ENCODE data around the gene HOXD9. TPM values are rescaled to one million over a fixed set of nuclear protein-coding genes. Genes with fewer than 3 reads are reported as not detected.

The HOXD9 gene
- total and polyA plus RNA-seq, 2 of the 8 experiments (the other 6 are each of a cell fraction or from before 2014, with no cell fraction given) = not detected

DNA sequence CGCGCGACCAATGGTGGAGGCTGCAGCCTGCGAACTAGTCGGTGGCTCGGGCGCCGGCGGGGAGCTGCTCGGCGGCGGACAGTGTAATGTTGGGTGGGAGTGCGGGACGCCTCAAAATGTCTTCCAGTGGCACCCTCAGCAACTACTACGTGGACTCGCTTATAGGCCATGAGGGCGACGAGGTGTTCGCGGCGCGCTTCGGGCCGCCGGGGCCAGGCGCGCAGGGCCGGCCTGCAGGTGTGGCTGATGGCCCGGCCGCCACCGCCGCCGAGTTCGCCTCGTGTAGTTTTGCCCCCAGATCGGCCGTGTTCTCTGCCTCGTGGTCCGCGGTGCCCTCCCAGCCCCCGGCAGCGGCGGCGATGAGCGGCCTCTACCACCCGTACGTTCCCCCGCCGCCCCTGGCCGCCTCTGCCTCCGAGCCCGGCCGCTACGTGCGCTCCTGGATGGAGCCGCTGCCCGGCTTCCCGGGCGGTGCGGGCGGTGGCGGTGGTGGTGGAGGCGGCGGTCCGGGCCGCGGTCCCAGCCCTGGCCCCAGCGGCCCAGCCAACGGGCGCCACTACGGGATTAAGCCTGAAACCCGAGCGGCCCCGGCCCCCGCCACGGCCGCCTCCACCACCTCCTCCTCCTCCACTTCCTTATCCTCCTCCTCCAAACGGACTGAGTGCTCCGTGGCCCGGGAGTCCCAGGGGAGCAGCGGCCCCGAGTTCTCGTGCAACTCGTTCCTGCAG, at the start of gene HOXD9 (continued):
- TF ChIP-seq, protein P1, sequence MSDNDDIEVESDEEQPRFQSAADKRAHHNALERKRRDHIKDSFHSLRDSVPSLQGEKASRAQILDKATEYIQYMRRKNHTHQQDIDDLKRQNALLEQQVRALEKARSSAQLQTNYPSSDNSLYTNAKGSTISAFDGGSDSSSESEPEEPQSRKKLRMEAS (IDR thresholded peaks at IDR 0.05) = peak; percentile 60
- no peak for TF ChIP-seq CHD2 (IDR thresholded peaks at IDR 0.05; ENCODE audit: low read length)
